GM12878 (cell line): ENCODE results near the gene PDZD7. TPM values are rescaled to one million over a fixed set of nuclear protein-coding genes. Genes with fewer than 3 reads are reported as not detected.

Experiments
- ATAC-seq: fragments of 200-7000 bp; cut with Tn5 transposase; 3 replicates; pipeline ENCODE4 v1.9.1; 2020; ENCODE audit warnings: mild to moderate bottlenecking, moderate library complexity
- BruUV-seq: library from RNA; stranded (reverse); fragments of 400-500 nt; replicated peaks from 2 replicates; lab custom pipeline; 2021; lab: Mats Ljungman, UMichigan
- CTCF ChIA-PET: fragments of 300-600 bp; sonication (Branson Sonifier 250); formaldehyde crosslinking; extraction: SDS; loops from one replicate; lab custom pipeline; 2021; ENCODE audit warnings: inconsistent platforms; lab: Yijun Ruan, JAX
- POLR2A ChIA-PET: fragments of 350-600 bp; formaldehyde crosslinking; extraction: SDS; loops from one replicate; lab custom pipeline; 2021; ENCODE audit warnings: inconsistent platforms; lab: Charles Lee
- RAD21 ChIA-PET: fragments of 300-600 bp; sonication (Branson Sonifier 250); formaldehyde crosslinking; loops from one replicate; lab custom pipeline; 2023; ENCODE audit warnings: antibody characterized with exemption; ENCODE audit not compliant: unreplicated experiment; lab: Charles Lee
- SMC1A ChIA-PET: fragments of 300-600 bp; sonication (Branson Sonifier 250); formaldehyde crosslinking; loops from one replicate; lab custom pipeline; 2023; ENCODE audit not compliant: unreplicated experiment, uncharacterized antibody; lab: Charles Lee
- DNase-seq: peaks from one replicate; pipeline ENCODE4 v3.0.0-alpha.2; 2011; ENCODE audit warnings: low read depth, low spot score
- FAIRE-seq: peaks from 3 replicates; lab custom pipeline; 2011; peaks lifted over from hg19 to GRCh38; lab: Jason Lieb, UNC
- H2AFZ ChIP-seq: 2 replicates; pipeline ENCODE4 v1.6.0; 2011; ENCODE audit warnings: low read depth, low read length, control low read depth; ENCODE audit not compliant: control insufficient read depth
- H3K27ac ChIP-seq: 2 replicates; pipeline ENCODE4 v1.5.1; 2011; ENCODE audit warnings: control low read depth; ENCODE audit not compliant: control insufficient read depth, insufficient read depth
- H3K27me3 ChIP-seq, 2 experiments: replicated peaks in 1 of 2; 2 replicates each; pipeline versions ENCODE4 v1.6.0 to v1.6.1; 2011; ENCODE audit warnings: low read length in 1 of 2; ENCODE audit not compliant: control insufficient read depth in 2 of 2, insufficient read depth in 2 of 2
- H3K36me3 ChIP-seq, 2 experiments: 2 replicates each; pipeline ENCODE4 v1.5.1; 2011; ENCODE audit warnings: low read length in 1 of 2; ENCODE audit not compliant: control insufficient read depth in 2 of 2, insufficient read depth in 2 of 2
- H3K4me1 ChIP-seq: 2 replicates; pipeline ENCODE4 v1.6.1; 2011; ENCODE audit warnings: mild to moderate bottlenecking, low read length, moderate library complexity, mixed read lengths; ENCODE audit not compliant: control insufficient read depth, insufficient read depth
- H3K4me2 ChIP-seq: 2 replicates; pipeline ENCODE4 v1.6.0; 2011; ENCODE audit warnings: control low read depth; ENCODE audit not compliant: control insufficient read depth, insufficient read depth
- H3K4me3 ChIP-seq: fragments of 200-600 bp; sonication (generic); 2 replicates; pipeline ENCODE4 v1.5.1; 2016
- H3K79me2 ChIP-seq: 2 replicates; pipeline ENCODE4 v1.6.0; 2011; ENCODE audit warnings: low read length; ENCODE audit not compliant: control insufficient read depth, insufficient read depth
- H3K9ac ChIP-seq: 2 replicates; pipeline ENCODE4 v1.8.0; 2011; ENCODE audit warnings: low read length, control low read depth, mixed read lengths; ENCODE audit not compliant: control insufficient read depth, insufficient read depth
- H3K9me3 ChIP-seq: replicated peaks from 3 replicates; pipeline ENCODE4 v1.5.1; 2011; ENCODE audit warnings: mild to moderate bottlenecking, low read length; ENCODE audit not compliant: control insufficient read depth, insufficient read depth
- H4K20me1 ChIP-seq: 2 replicates; pipeline ENCODE4 v1.6.0; 2011; ENCODE audit not compliant: control insufficient read depth, insufficient read depth
- CUX1 ChIP-seq: IDR thresholded peaks from 2 replicates; pipeline ENCODE4 v1.6.1; 2012; ENCODE audit warnings: improper control_type of control experiment, low read depth, low read length; ENCODE audit not compliant: insufficient replicate concordance
- HDAC6 ChIP-seq: fragments of 200-600 bp; sonication (generic); IDR thresholded peaks from one replicate; pipeline ENCODE4 v1.8.0; 2017; ENCODE audit warnings: antibody characterized with exemption; ENCODE audit not compliant: unreplicated experiment
- KDM1A ChIP-seq: fragments of 200-600 bp; sonication (generic); IDR thresholded peaks from 2 replicates; pipeline ENCODE4 v1.6.1; 2016; ENCODE audit warnings: borderline replicate concordance
- PAX5 ChIP-seq: IDR thresholded peaks from 2 replicates; pipeline ENCODE4 v1.6.1; 2011; ENCODE audit warnings: low read depth, low read length, borderline replicate concordance
- PML ChIP-seq: IDR thresholded peaks from 2 replicates; pipeline ENCODE4 v1.6.1; 2012; ENCODE audit warnings: low read length, inconsistent platforms
- RBBP5 ChIP-seq: fragments of 200-600 bp; sonication (generic); conservative IDR thresholded peaks from 2 replicates; pipeline ENCODE4 v1.6.1; 2016
- SPI1 ChIP-seq: IDR thresholded peaks from 2 replicates; pipeline ENCODE4 v1.6.1; 2011; ENCODE audit warnings: low read depth, mild to moderate bottlenecking, low read length, moderate library complexity, borderline replicate concordance; ENCODE audit not compliant: insufficient read depth
- SREBF2 ChIP-seq: IDR thresholded peaks from 2 replicates; pipeline ENCODE4 v1.6.1; 2012; ENCODE audit warnings: mild to moderate bottlenecking, low read length
- WGBS: methylation state at CpG from one replicate; pipeline ENCODE4 v1.1.6; 2016; ENCODE audit warnings: low lambda C conversion rate; ENCODE audit not compliant: insufficient replicate concordance, insufficient coverage; ENCODE audit errors: missing lambda C conversion rate; 5-methylcytosine and 5-hydroxymethylcytosine counted together
- in situ Hi-C: fragments of 300-500 bp; cut with MboI; formaldehyde crosslinking; loops from 9 replicates; pipeline ENCODE4 v1.14.3; 2018; ENCODE audit warnings: mixed read lengths
- intact Hi-C: fragments of 100-400 bp; cut with micrococcal nuclease; formaldehyde crosslinking; loops from one replicate; pipeline ENCODE4 v1.14.2; 2022; ENCODE audit not compliant: unreplicated experiment
- polyA plus RNA-seq, 11 experiments: library from polyadenylated mRNA; depleted of rRNA in 4 of 11; unstranded in 6 of 11; stranded (reverse) in 5 of 11; fragments of >200 nt; fragmentation: Nextera tagmentation in 4 of 11; fragmentation: Illumina TruSeq in 1 of 11; extraction: Ambion mirVana in 4 of 11; extraction: Trizol in 1 of 11; gene quantifications; 1 replicate in 1 of 11; 2 replicates in 10 of 11; pipeline versions ENCODE4 v1.2.1 to v1.2.3, GENCODE V29; 2011 to 2016; ENCODE audit warnings: inconsistent platforms in 2 of 11, missing spikeins in 2 of 11, low read depth in 1 of 11
- total RNA-seq, 4 experiments: library from RNA; depleted of rRNA in 3 of 4; stranded (reverse); fragments of >200 nt in 3 of 4; fragmentation: Illumina TruSeq in 1 of 4; extraction: Trizol in 1 of 4; gene quantifications; 2 replicates each; pipeline versions ENCODE4 v1.2.1 to v1.2.3, GENCODE V29; 2013 to 2021
- TF ChIP-seq, protein P1 (sequence below): fragments of 150-350 bp; IDR thresholded peaks from 2 replicates; pipeline ENCODE4 v1.6.1; 2014; ENCODE audit warnings: mild to moderate bottlenecking, low read depth, low read length
- TF ChIP-seq, protein P2 (sequence below): fragments of 450-650 bp; IDR thresholded peaks from 2 replicates; pipeline ENCODE4 v1.6.1; 2018; ENCODE audit warnings: borderline replicate concordance, mild to moderate bottlenecking; ENCODE audit not compliant: partially characterized antibody

Gene PDZD7
- total and polyA plus RNA-seq, 10 of the 15 experiments (the other 5 are each of a cell fraction or from before 2014, with no cell fraction given): 0.01 to 0.20 (median 0.03) TPM; not detected in 7

DNA sequence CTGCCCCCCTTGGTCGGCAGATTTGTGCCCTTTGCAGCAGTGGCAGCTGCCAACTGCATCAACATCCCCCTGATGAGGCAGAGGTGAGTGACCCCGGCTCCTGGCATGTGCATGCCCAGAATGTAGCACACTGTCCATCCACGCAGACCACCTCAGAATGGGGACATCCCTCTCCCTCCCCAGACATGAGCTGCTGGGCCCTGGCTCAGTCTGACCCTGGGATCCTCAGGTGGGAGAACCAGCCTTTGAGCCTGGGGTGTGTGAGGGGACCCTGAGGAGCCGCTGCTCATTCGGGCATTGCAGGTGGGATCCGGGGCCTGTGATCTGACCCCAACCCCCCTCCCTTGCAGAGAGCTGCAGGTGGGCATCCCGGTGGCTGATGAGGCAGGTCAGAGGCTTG, 5.8 kb upstream of the PDZD7 start (continued):
- no peak for TF ChIP-seq CUX1

GRCh38 chr10:101035916-101036702, 5.2 kb upstream of the PDZD7 start:
- in situ Hi-C loops: loop anchor here (5.0 kb wide), 1 partner anchor 106 kb away; no protein-coding TSS in a partner anchor
- FAIRE-seq (no peak), DNase-seq (no peak), ATAC-seq (no peak)
- 28% methylated on average over 10 of the region's 10 CpGs for WGBS
- no peak overlapping the region for H3K4me3 ChIP-seq
- peaks cover 18% of the 10 kb centered on the region for H3K4me1 ChIP-seq
- no peaks in the 10 kb centered on the region for H3K79me2 ChIP-seq
- H3K27me3 ChIP-seq: peaks cover 0 to 5% of the 10 kb centered on the region in 2 experiments; a peak in 1 of 4 replicates
- no peaks in the 10 kb centered on the region for H3K9me3 ChIP-seq
- no peak overlapping the region for H3K9ac ChIP-seq
- ChIA-PET POLR2A (interaction anchor here (0.5 kb wide), 1 partner anchor 25 kb away, joined by 3 read pairs; no protein-coding TSS in a partner anchor), SMC1A (no interaction called here), CTCF (interaction anchor here (1.0 to 2.1 kb wide), 2 partner anchors 14 to 31 kb away, joined by 6 to 11 read pairs; no protein-coding TSS in a partner anchor), RAD21 (interaction anchor here (1.6 kb wide), 1 partner anchor 17 kb away, joined by 6 read pairs; no protein-coding TSS in a partner anchor)
- no peaks in the 10 kb centered on the region for H3K36me3 ChIP-seq
- intact Hi-C loops: no loop called here
- H2AFZ ChIP-seq: no peak overlapping the region
- no peaks in the 10 kb centered on the region for H4K20me1 ChIP-seq
- no peak overlapping the region for H3K27ac ChIP-seq
- no peak overlapping the region for H3K4me2 ChIP-seq
- no TSS peak for BruUV-seq
- no peak for TF ChIP-seq PAX5
- TF ChIP-seq, protein P1, sequence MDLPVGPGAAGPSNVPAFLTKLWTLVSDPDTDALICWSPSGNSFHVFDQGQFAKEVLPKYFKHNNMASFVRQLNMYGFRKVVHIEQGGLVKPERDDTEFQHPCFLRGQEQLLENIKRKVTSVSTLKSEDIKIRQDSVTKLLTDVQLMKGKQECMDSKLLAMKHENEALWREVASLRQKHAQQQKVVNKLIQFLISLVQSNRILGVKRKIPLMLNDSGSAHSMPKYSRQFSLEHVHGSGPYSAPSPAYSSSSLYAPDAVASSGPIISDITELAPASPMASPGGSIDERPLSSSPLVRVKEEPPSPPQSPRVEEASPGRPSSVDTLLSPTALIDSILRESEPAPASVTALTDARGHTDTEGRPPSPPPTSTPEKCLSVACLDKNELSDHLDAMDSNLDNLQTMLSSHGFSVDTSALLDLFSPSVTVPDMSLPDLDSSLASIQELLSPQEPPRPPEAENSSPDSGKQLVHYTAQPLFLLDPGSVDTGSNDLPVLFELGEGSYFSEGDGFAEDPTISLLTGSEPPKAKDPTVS: no peak
- no peak for TF ChIP-seq KDM1A
- no peak for TF ChIP-seq RBBP5
- TF ChIP-seq PML: no peak
- TF ChIP-seq SPI1: no peak
- TF ChIP-seq, protein P2, sequence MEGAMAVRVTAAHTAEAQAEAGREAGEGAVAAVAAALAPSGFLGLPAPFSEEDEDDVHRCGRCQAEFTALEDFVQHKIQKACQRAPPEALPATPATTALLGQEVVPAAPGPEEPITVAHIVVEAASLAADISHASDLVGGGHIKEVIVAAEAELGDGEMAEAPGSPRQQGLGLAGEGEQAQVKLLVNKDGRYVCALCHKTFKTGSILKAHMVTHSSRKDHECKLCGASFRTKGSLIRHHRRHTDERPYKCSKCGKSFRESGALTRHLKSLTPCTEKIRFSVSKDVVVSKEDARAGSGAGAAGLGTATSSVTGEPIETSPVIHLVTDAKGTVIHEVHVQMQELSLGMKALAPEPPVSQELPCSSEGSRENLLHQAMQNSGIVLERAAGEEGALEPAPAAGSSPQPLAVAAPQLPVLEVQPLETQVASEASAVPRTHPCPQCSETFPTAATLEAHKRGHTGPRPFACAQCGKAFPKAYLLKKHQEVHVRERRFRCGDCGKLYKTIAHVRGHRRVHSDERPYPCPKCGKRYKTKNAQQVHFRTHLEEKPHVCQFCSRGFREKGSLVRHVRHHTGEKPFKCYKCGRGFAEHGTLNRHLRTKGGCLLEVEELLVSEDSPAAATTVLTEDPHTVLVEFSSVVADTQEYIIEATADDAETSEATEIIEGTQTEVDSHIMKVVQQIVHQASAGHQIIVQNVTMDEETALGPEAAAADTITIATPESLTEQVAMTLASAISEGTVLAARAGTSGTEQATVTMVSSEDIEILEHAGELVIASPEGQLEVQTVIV: no peak
- TF ChIP-seq HDAC6: no peak
- no peak for TF ChIP-seq SREBF2
